DOHH2 (cell line): ENCODE results near the gene C14orf180.

Experiments used
- EZH2phosphoT487 ChIP-seq: fragments of 200-600 bp; sonication (generic); IDR thresholded peaks from 2 replicates; pipeline ENCODE4 v1.6.1; 2017; ENCODE audit warnings: borderline replicate concordance, mild to moderate bottlenecking, antibody characterized with exemption, low read length, moderate library complexity, mixed read lengths
- TF ChIP-seq, protein P1 (sequence below): fragments of 200-600 bp; sonication (generic); IDR thresholded peaks from one replicate; pipeline ENCODE4 v1.5.1; 2014; ENCODE audit warnings: antibody characterized with exemption, mild to moderate bottlenecking, low read depth, low read length; ENCODE audit not compliant: poor library complexity, severe bottlenecking

DNA sequence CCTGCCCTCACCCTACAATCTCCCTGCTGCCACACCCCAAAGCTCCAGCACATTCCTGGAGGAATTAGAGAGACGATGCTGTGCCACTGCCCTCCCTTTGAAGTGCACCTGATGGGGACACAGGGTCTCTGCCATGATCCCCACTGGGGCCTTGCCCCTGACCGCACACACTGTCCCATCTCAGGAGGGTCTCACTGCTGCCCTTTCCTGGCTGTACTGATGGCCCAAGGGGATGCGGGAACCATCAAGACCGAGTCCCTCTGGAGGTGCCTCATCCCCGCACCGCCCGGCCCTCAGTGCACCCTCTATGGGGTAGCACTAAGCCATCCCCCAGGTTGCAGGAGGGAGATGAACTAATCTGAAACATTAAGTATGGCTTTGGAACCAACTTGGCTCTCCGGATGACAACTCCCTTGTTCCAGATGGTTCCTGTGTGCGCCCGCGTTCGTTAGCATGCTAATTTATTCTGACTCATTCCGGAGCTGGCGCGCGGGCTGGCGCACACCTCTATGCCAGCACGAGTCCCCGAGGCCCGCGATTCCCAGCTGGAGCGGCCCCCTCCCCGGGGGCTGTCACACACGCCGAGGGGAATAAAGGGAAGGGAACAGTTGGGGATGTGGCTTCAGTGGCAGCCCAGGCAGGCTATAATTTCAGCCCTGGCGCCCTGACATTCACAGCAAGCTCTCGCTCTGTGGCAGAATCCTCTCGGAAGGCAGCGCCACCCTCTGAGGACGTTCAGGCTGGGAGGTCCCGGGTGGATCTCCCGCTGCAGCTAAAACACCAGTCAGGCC lies 34.2 kb upstream of the C14orf180 start:
- TF ChIP-seq, protein P1, sequence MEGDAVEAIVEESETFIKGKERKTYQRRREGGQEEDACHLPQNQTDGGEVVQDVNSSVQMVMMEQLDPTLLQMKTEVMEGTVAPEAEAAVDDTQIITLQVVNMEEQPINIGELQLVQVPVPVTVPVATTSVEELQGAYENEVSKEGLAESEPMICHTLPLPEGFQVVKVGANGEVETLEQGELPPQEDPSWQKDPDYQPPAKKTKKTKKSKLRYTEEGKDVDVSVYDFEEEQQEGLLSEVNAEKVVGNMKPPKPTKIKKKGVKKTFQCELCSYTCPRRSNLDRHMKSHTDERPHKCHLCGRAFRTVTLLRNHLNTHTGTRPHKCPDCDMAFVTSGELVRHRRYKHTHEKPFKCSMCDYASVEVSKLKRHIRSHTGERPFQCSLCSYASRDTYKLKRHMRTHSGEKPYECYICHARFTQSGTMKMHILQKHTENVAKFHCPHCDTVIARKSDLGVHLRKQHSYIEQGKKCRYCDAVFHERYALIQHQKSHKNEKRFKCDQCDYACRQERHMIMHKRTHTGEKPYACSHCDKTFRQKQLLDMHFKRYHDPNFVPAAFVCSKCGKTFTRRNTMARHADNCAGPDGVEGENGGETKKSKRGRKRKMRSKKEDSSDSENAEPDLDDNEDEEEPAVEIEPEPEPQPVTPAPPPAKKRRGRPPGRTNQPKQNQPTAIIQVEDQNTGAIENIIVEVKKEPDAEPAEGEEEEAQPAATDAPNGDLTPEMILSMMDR = no peak
- no peak for TF ChIP-seq EZH2phosphoT487
